ENCODE data around the gene IHH. TPM values are rescaled to one million over a fixed set of nuclear protein-coding genes. Genes with fewer than 3 reads are reported as not detected.

IHH gene
- total RNA-seq, 2 donors from 2014 or later = not detected

Small RNA genes lying within 50 kb of the gene (microRNA-seq; reads per million reads assigned to microRNA genes)
- gene MIR3131 (ENCODE audit: borderline microRNAs expressed in 2 of 2) = 0 to 0.32 reads per million in 2 donors

Other genes starting within 250 kb of the IHH start
- under 1 TPM in 1 of 2 donors, not detected in 1; 0.23 TPM for gene PRKAG3, start 229.1 kb downstream of the IHH start, total RNA-seq
- under 1 TPM; 0.23 to 0.24 TPM for gene WNT6, start 201.1 kb downstream of the IHH start, total RNA-seq
- not detected for gene WNT10A, start 180.1 kb downstream of the IHH start, total RNA-seq
- gene CDK5R2, start 101.3 kb downstream of the IHH start, total RNA-seq = not detected
- not detected for gene FEV, start 75.7 kb downstream of the IHH start, total RNA-seq
- not detected for gene CRYBA2, start 67.5 kb downstream of the IHH start, total RNA-seq
- not detected for gene CFAP65, start 19.4 kb downstream of the IHH start, total RNA-seq
- gene NHEJ1, start 99.9 kb upstream of the IHH start, total RNA-seq = 10 to 100 TPM in 1 of 2 donors, 1 to 10 TPM in 1; 8.9 to 11.6 TPM
- gene SLC23A3, start 109.1 kb upstream of the IHH start, total RNA-seq = 1 to 10 TPM in 1 of 2 donors, under 1 TPM in 1; 0.71 to 2.1 TPM
- 10 to 100 TPM; 46.7 to 49.2 TPM for gene CNPPD1, start 116.0 kb upstream of the IHH start, total RNA-seq
- 10 to 100 TPM; 54.4 to 56.8 TPM for gene RETREG2, start 117.4 kb upstream of the IHH start, total RNA-seq
- 10 to 100 TPM; 33.8 to 34.7 TPM for gene ZFAND2B, start 145.9 kb upstream of the IHH start, total RNA-seq
- 10 to 100 TPM; 16.0 to 24.2 TPM for gene ABCB6, start 158.0 kb upstream of the IHH start, total RNA-seq
- gene ATG9A, start 168.7 kb upstream of the IHH start, total RNA-seq = 10 to 100 TPM; 28.5 to 38.5 TPM
- 10 to 100 TPM; 11.5 to 24.2 TPM for gene ANKZF1, start 168.9 kb upstream of the IHH start, total RNA-seq
- gene GLB1L, start 184.5 kb upstream of the IHH start, total RNA-seq = 1 to 10 TPM; 5.3 to 7.5 TPM
- gene STK16, start 184.6 kb upstream of the IHH start, total RNA-seq = 10 to 100 TPM; 15.8 to 16.5 TPM
- not detected for gene TUBA4B, start 192.3 kb upstream of the IHH start, total RNA-seq
- 10 to 100 TPM; 25.6 to 25.9 TPM for gene TUBA4A, start 193.0 kb upstream of the IHH start, total RNA-seq
- 10 to 100 TPM; 42.0 to 45.7 TPM for gene DNAJB2, start 218.4 kb upstream of the IHH start, total RNA-seq
- not detected for gene PTPRN, start 248.5 kb upstream of the IHH start, total RNA-seq